HL-60 (cell line): ENCODE measurements around the gene SUGP1.

Experiments used
- DNase-seq, 2 experiments: peaks; one replicate each; pipeline ENCODE4 v3.0.0-alpha.2; 2010 to 2020; ENCODE audit warnings: low read depth in 1 of 2, low spot score in 1 of 2
- H3K27ac ChIP-seq: fragments of 250-450 bp; sonication (Bioruptor Pico); replicated peaks from 2 replicates; pipeline ENCODE4 v1.5.1; 2020; ENCODE audit warnings: mild to moderate bottlenecking, moderate library complexity
- H3K27me3 ChIP-seq: fragments of 250-450 bp; sonication (Bioruptor Pico); 2 replicates; pipeline ENCODE4 v1.5.1; 2021; ENCODE audit warnings: mild to moderate bottlenecking, moderate library complexity; ENCODE audit not compliant: insufficient read depth, poor library complexity, severe bottlenecking
- H3K4me3 ChIP-seq: replicated peaks from 2 replicates; pipeline ENCODE4 v1.5.1; 2011; ENCODE audit warnings: mild to moderate bottlenecking, control low read depth, low read length; ENCODE audit not compliant: insufficient read depth
- GABPA ChIP-seq: IDR thresholded peaks from 2 replicates; pipeline ENCODE4 v1.6.1; 2012; ENCODE audit warnings: low read depth
- POLR2AphosphoS5 ChIP-seq: IDR thresholded peaks from 2 replicates; pipeline ENCODE4 v1.6.1; 2012; ENCODE audit warnings: low read depth
- SPI1 ChIP-seq: IDR thresholded peaks from 2 replicates; pipeline ENCODE4 v1.6.1; 2012; ENCODE audit warnings: low read depth, mild to moderate bottlenecking, borderline replicate concordance
- TF ChIP-seq, protein P1 (sequence below): IDR thresholded peaks from one replicate; pipeline ENCODE4 v1.5.1; 2011; ENCODE audit warnings: low read length, control low read depth, inconsistent platforms; ENCODE audit not compliant: insufficient read depth
- TF ChIP-seq, protein P2 (sequence below): IDR thresholded peaks from 2 replicates; pipeline ENCODE4 v1.6.1; 2012; ENCODE audit warnings: low read depth; ENCODE audit not compliant: insufficient replicate concordance

Gene SUGP1

DNA sequence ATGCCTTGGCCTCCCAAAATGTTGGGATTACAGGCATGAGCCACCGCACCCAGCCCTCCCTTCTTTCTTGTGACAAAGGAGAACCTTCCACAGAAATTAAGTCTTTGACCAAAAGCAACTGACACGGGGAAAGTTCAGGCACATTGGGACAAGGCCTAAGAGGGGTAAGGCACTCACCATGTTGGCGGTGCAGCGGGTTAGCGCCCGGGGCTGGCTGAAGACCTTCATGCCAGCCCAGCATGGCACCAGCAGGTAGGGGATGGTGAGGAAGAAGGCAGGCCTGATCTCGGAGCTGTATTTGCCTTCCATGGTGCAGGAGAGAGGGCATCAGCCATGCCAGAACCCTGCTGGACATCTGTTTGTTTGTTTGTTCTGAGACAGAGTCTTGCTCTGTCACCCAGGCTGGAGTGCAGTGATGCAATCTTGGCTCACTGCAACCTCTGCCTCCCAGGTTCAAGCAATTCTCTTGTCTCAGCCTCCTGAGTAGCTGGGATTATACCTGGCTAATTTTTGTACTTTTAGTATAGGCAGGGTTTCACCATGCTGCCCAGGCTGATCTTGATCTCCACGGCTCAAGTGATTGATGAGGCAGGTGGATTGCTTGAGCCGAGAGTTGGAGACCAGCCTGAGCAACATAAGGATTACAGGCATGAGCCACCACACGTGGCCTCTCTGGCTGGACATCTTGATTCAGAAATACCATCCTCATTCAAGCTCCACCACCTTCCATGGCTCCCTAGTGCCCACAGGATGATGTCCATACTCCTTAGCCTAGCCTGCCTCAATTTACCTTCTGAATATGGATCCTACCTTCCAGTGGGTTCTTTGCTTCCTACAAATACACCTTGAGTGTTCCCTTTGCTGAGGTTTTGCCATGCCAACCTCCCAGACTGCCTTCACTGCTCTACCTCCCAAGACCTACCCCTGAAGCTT lies 51.6 kb downstream of the SUGP1 start:
- no peak for DNase-seq
- no peak overlapping the region for H3K27ac ChIP-seq
- H3K27me3 ChIP-seq: no peaks in the 10 kb centered on the region
- no peak overlapping the region for H3K4me3 ChIP-seq
- TF ChIP-seq POLR2AphosphoS5 (no peak), GABPA (no peak), SPI1 (no peak)
- TF ChIP-seq, protein P1, sequence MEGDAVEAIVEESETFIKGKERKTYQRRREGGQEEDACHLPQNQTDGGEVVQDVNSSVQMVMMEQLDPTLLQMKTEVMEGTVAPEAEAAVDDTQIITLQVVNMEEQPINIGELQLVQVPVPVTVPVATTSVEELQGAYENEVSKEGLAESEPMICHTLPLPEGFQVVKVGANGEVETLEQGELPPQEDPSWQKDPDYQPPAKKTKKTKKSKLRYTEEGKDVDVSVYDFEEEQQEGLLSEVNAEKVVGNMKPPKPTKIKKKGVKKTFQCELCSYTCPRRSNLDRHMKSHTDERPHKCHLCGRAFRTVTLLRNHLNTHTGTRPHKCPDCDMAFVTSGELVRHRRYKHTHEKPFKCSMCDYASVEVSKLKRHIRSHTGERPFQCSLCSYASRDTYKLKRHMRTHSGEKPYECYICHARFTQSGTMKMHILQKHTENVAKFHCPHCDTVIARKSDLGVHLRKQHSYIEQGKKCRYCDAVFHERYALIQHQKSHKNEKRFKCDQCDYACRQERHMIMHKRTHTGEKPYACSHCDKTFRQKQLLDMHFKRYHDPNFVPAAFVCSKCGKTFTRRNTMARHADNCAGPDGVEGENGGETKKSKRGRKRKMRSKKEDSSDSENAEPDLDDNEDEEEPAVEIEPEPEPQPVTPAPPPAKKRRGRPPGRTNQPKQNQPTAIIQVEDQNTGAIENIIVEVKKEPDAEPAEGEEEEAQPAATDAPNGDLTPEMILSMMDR: no peak
- TF ChIP-seq, protein P2, sequence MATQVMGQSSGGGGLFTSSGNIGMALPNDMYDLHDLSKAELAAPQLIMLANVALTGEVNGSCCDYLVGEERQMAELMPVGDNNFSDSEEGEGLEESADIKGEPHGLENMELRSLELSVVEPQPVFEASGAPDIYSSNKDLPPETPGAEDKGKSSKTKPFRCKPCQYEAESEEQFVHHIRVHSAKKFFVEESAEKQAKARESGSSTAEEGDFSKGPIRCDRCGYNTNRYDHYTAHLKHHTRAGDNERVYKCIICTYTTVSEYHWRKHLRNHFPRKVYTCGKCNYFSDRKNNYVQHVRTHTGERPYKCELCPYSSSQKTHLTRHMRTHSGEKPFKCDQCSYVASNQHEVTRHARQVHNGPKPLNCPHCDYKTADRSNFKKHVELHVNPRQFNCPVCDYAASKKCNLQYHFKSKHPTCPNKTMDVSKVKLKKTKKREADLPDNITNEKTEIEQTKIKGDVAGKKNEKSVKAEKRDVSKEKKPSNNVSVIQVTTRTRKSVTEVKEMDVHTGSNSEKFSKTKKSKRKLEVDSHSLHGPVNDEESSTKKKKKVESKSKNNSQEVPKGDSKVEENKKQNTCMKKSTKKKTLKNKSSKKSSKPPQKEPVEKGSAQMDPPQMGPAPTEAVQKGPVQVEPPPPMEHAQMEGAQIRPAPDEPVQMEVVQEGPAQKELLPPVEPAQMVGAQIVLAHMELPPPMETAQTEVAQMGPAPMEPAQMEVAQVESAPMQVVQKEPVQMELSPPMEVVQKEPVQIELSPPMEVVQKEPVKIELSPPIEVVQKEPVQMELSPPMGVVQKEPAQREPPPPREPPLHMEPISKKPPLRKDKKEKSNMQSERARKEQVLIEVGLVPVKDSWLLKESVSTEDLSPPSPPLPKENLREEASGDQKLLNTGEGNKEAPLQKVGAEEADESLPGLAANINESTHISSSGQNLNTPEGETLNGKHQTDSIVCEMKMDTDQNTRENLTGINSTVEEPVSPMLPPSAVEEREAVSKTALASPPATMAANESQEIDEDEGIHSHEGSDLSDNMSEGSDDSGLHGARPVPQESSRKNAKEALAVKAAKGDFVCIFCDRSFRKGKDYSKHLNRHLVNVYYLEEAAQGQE: no peak

DNA sequence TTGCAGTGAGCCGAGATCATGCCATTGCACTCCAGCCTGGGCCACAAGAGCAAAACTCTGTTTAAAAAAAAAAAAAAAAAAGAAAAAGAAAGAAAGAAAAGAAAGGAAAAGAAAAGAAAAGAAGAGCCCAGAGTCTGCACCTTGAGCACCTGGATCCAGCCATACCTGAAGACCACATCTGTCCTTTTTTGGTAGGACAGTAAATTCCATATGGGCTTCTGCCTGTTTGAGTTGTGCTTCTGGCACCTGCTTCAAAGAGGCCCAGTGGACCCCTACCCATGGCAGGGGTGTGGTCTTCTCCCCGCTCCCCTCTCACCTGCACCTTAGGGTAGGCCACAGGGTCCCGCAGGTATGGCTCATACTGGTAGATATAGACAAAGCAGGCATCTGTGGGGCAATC lies 53.0 kb downstream of the SUGP1 start:
- Histone ChIP-seq H3K27me3 (peaks cover 11% of the 10 kb centered on the region), H3K27ac (no peak overlapping the region), H3K4me3 (no peak overlapping the region)
- TF ChIP-seq GABPA: no peak
- no peak for TF ChIP-seq POLR2AphosphoS5
- TF ChIP-seq, protein P2: no peak
- no peak for TF ChIP-seq SPI1
- TF ChIP-seq, protein P1: no peak
- no peak for DNase-seq

DNA sequence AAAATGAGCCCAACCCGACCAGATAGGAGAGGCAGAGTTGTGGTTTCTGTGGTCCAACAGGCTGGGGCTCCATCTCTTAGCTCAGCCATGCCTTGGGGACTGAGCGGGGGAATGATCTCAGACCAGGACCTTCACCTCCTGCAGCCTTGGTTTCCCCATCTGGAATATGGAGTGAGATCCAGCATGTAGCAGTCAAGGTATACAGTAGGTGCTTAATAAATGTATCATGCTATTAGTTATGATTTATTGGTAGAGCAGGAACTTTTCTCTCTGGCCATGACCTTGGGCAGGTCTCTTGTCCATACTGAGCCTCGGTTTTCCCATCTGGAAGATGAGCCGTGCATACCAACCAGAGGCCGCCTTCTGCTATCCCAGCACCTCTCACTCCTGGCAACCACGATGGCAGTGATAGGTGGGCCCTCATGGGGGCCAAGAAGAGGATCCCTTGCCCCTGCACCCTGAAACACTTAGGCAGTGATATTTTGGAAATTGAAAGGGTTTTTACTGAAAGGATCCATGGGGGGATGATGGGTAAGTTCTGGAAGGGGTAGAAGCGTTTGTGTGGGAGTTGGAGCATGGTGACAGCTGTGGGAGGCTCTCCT lies 56.3 kb downstream of the SUGP1 start:
- no peak overlapping the region for H3K27ac ChIP-seq
- TF ChIP-seq, protein P1: no peak
- TF ChIP-seq SPI1 (no peak), GABPA (no peak)
- TF ChIP-seq, protein P2: no peak
- no peak for DNase-seq

More for the DNA sequence above, 56.3 kb downstream of the SUGP1 start:
- H3K4me3 ChIP-seq: no peak overlapping the region
- peaks cover 18% of the 10 kb centered on the region for H3K27me3 ChIP-seq
